Common myeloid progenitor, CD34-positive (primary cell): Measurements from ENCODE around the gene FAM161A.
"Not testable (repeated sequence)": the region's sequence is repeated elsewhere in the genome, so short reads cannot be mapped to it uniquely, and the experiment has no call there.

Experiments
- CTCF ChIA-PET: fragments of 350-600 bp; sonication (Branson Sonifier 250); formaldehyde crosslinking; loops from one replicate; lab custom pipeline; 2021; ENCODE audit warnings: antibody characterized with exemption; lab: Charles Lee
- POLR2A ChIA-PET: fragments of 350-600 bp; sonication (Branson Sonifier 250); formaldehyde crosslinking; loops from one replicate; lab custom pipeline; 2021; ENCODE audit warnings: antibody characterized with exemption; lab: Charles Lee
- DNase-seq, 3 donors: peaks; one replicate each; pipeline versions ENCODE4 v3.0.0 to v3.0.0-alpha.2; 2013
- H3K27ac ChIP-seq, 2 experiments: 1 replicate in 1 of 2; 2 replicates in 1 of 2; pipeline ENCODE4 v1.7.0; 2013; ENCODE audit warnings: inconsistent platforms in 2 of 2, low read length in 2 of 2, mild to moderate bottlenecking in 2 of 2, low read depth in 1 of 2, moderate library complexity in 1 of 2; ENCODE audit not compliant: severe bottlenecking in 2 of 2, insufficient read depth in 1 of 2, poor library complexity in 1 of 2
- H3K27me3 ChIP-seq, 5 experiments: replicated peaks in 2 of 5; 1 replicate in 3 of 5; 2 replicates in 2 of 5; pipeline versions ENCODE4 v1.6.1 to v1.7.0; 2013; ENCODE audit warnings: low read length in 4 of 5, mild to moderate bottlenecking in 2 of 5, moderate library complexity in 2 of 5, inconsistent platforms in 1 of 5; ENCODE audit not compliant: insufficient read depth in 5 of 5, control insufficient read depth in 4 of 5
- H3K36me3 ChIP-seq, 4 experiments: 1 replicate in 2 of 4; 2 replicates in 2 of 4; pipeline versions ENCODE4 v1.6.1 to v1.7.0; 2013; ENCODE audit warnings: low read length in 3 of 4, control low read depth in 1 of 4, mild to moderate bottlenecking in 1 of 4; ENCODE audit not compliant: control insufficient read depth in 4 of 4, insufficient read depth in 4 of 4
- H3K4me1 ChIP-seq, 4 experiments: 1 replicate in 3 of 4; 2 replicates in 1 of 4; pipeline versions ENCODE4 v1.6.1 to v1.7.1; 2013; ENCODE audit warnings: low read length in 3 of 4, mild to moderate bottlenecking in 3 of 4, control low read depth in 1 of 4, inconsistent platforms in 1 of 4, moderate library complexity in 1 of 4; ENCODE audit not compliant: control insufficient read depth in 4 of 4, insufficient read depth in 4 of 4; ENCODE audit errors: control extremely low read depth in 1 of 4
- H3K4me3 ChIP-seq, 7 experiments: 1 replicate in 4 of 7; 2 replicates in 3 of 7; pipeline versions ENCODE4 v1.5.1 to v1.7.0; 2013; ENCODE audit warnings: mild to moderate bottlenecking in 7 of 7, low read length in 6 of 7, moderate library complexity in 6 of 7, inconsistent platforms in 2 of 7, low read depth in 2 of 7, control low read depth in 1 of 7; ENCODE audit not compliant: insufficient read depth in 4 of 7, control insufficient read depth in 1 of 7; ENCODE audit errors: extremely low read depth in 1 of 7
- H3K9me3 ChIP-seq, 5 experiments: 1 replicate in 4 of 5; 2 replicates in 1 of 5; pipeline versions ENCODE4 v1.6.1 to v1.7.1; 2013; ENCODE audit warnings: low read length in 4 of 5, mild to moderate bottlenecking in 2 of 5, inconsistent platforms in 1 of 5, low read depth in 1 of 5, moderate library complexity in 1 of 5; ENCODE audit not compliant: control insufficient read depth in 4 of 5, insufficient read depth in 2 of 5; ENCODE audit errors: control extremely low read depth in 1 of 5
- WGBS: methylation state at CpG from one replicate; pipeline ENCODE4 v1.1.5; 2013; ENCODE audit not compliant: insufficient coverage; 5-methylcytosine and 5-hydroxymethylcytosine counted together

FAM161A gene

DNA sequence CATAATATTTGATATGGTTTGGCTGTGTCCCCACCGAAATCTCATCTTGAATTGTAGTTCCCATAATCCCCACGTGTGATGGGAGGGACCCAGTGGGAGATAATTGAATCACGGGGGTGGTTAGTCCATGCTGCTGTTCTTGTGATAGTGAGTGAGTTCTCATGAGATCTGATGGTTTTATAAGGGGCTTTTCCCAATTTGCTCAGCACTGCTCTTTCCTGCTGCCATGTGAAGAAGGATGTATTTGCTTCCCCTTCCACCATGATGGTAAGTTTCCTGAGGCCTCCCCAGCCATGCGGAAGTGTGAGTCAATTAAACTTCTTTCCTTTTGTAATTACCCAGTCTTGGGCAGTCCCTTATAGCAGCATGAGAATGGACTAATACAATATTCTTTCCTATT is 56.4 kb downstream of the FAM161A start:
- DNase-seq, H3K4me1 ChIP-seq, H3K4me3 ChIP-seq, H3K36me3 ChIP-seq, CTCF ChIA-PET, H3K27ac ChIP-seq, POLR2A ChIA-PET, H3K9me3 ChIP-seq, H3K27me3 ChIP-seq: not testable (repeated sequence)
- WGBS: 89% methylated on average over 3 of the region's 4 CpGs

- H3K9me3 ChIP-seq: no peaks in the 10 kb centered on the region
- ChIA-PET CTCF (interaction anchor here (0.7 to 1.1 kb wide), 2 partner anchors 10 to 661 kb away, joined by 3 to 4 read pairs; no protein-coding TSS in a partner anchor), POLR2A (no interaction called here)
- no peak overlapping the region for H3K27ac ChIP-seq
- no peaks in the 10 kb centered on the region for H3K27me3 ChIP-seq
- no peak overlapping the region for H3K4me3 ChIP-seq
- WGBS: 100% methylated on average over 1 of the region's 2 CpGs
- H3K4me1 ChIP-seq: peaks cover 0 to 2% (median 0%) of the 10 kb centered on the region in 4 experiments
- no peak for DNase-seq
- no peaks in the 10 kb centered on the region for H3K36me3 ChIP-seq
Measured at GRCh38 chr2:61795408-61795807, 58.5 kb downstream of the FAM161A start.

DNA sequence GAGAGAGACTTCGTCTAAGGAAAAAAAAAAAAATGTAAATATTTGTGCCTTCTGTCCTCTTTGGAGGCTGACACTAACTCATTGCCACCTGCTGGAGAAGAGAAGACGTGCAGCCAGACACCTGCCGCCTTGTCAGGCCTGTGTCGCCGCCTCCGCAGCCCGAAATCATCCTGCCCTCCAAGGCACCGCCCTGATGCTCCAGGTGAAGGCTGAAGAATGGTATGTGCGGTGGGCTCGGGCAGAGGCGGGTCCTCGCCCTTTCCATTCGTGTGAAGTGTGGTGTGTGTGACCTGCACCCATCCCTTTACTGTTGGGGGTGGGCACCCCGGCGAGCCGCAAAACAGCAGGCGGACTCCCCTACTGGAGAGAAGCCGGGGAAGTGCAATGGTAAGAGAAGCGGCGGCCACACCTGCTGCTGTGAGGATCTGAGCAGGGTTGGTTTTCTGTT is 60.4 kb downstream of the FAM161A start:
- peak; percentile 71 to 86 (median 84) for DNase-seq
- Histone ChIP-seq H3K27ac (no peak overlapping the region), H3K9me3 (no peaks in the 10 kb centered on the region), H3K4me1 (peaks cover 0 to 2% (median 0%) of the 10 kb centered on the region in 4 experiments), H3K4me3 (peak overlapping the region in 5 of 7 experiments; percentile 36 to 73 (median 48)), H3K36me3 (no peaks in the 10 kb centered on the region), H3K27me3 (no peaks in the 10 kb centered on the region)
- 21% methylated on average over 18 of the region's 20 CpGs for WGBS
- ChIA-PET POLR2A (interaction anchor here (0.6 kb wide), 1 partner anchor 9 kb away, joined by 5 read pairs; no protein-coding TSS in a partner anchor), CTCF (interaction anchor here (0.6 kb wide), 1 partner anchor 707 kb away, joined by 3 read pairs; no protein-coding TSS in a partner anchor)

- Histone ChIP-seq H3K27ac (no peak overlapping the region), H3K27me3 (no peaks in the 10 kb centered on the region), H3K9me3 (no peaks in the 10 kb centered on the region), H3K4me3 (no peak overlapping the region), H3K36me3 (no peaks in the 10 kb centered on the region), H3K4me1 (peaks cover 0 to 2% (median 0%) of the 10 kb centered on the region in 4 experiments)
- CTCF ChIA-PET: interaction anchor here (0.6 to 1.0 kb wide), 2 partner anchors 26 to 68 kb away, joined by 3 read pairs; no protein-coding TSS in a partner anchor
- peak in 1 of 3 donors; percentile 13 for DNase-seq
- POLR2A ChIA-PET: interaction anchor here (0.6 kb wide), 1 partner anchor 10 kb away, joined by 5 read pairs; no protein-coding TSS in a partner anchor
- 100% methylated on average over 1 of the region's 4 CpGs for WGBS
Measured at GRCh38 chr2:61792355-61792890, 61.4 kb downstream of the FAM161A start.

DNA sequence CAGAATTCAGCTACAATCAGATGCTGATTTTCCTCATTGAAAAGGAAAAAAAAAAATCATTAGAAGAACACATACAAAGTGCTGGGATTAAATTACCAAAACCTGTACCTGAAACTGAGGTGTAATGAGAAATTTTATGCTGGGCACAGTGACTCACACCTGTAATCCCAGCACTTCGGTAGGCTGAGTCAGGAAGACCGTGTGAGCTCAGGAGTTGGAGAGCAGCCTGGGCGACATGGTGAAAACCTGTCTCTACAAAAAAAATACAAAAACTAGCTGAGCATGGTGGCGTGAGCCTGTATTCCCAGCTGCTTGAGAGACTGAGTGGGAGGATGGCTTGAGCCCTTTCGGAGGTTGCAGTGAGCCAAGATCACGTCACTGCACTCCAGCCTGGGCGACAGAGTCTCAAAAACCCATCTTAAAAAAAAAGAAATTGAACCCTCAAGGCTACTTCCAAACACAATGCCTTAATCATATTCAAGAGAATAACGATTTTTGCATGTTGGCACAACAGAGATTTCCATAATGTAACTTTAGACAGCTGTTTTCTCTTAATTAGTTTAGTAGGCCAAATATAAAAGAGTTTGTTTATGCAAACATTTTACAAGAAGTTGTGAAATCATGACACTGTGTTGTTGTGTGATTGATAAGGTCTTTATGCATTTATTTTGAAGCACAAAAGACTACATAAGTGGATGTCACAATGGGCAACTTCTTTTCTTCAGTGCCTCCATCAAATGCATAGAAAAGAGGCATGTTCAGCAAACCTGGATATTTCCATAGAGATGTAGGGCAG is 63.9 kb downstream of the FAM161A start:
- peaks cover 0 to 2% (median 0%) of the 10 kb centered on the region in 4 experiments for H3K4me1 ChIP-seq
- POLR2A ChIA-PET: interaction anchor here (0.7 kb wide), 1 partner anchor 613 kb away, joined by 3 read pairs; no protein-coding TSS in a partner anchor
- no peaks in the 10 kb centered on the region for H3K27me3 ChIP-seq
- no peak overlapping the region for H3K4me3 ChIP-seq
- no peaks in the 10 kb centered on the region for H3K9me3 ChIP-seq
- no peaks in the 10 kb centered on the region for H3K36me3 ChIP-seq
- no peak for DNase-seq
- 97% methylated on average over 7 of the region's 8 CpGs for WGBS
- H3K27ac ChIP-seq: no peak overlapping the region
- CTCF ChIA-PET: no interaction called here

- ChIA-PET CTCF (no interaction called here), POLR2A (no interaction called here)
- no peak overlapping the region for H3K4me3 ChIP-seq
- WGBS: no CpG with 5 or more reads among the region's 4 CpGs
- H3K36me3 ChIP-seq: no peaks in the 10 kb centered on the region
- no peak overlapping the region for H3K27ac ChIP-seq
- no peaks in the 10 kb centered on the region for H3K27me3 ChIP-seq
- H3K9me3 ChIP-seq: no peaks in the 10 kb centered on the region
- H3K4me1 ChIP-seq: no peaks in the 10 kb centered on the region
- DNase-seq: no peak
Measured at GRCh38 chr2:61787941-61788563, 65.8 kb downstream of the FAM161A start.
